GM10266 (cell line): Measurements from ENCODE around the gene CSDE1.
"Not testable (repeated sequence)": the region's sequence is repeated elsewhere in the genome, so short reads cannot be mapped to it uniquely, and the experiment has no call there.

Source experiments
- DNase-seq: peaks from one replicate; pipeline ENCODE4 v3.0.0; 2012; ENCODE audit errors: extremely low spot score
- TF ChIP-seq, protein P1 (sequence below): IDR thresholded peaks from 2 replicates; pipeline ENCODE4 v1.5.1; 2012; ENCODE audit warnings: mild to moderate bottlenecking, low read depth; ENCODE audit not compliant: control insufficient read depth, insufficient read depth; ENCODE audit errors: missing control alignments

The CSDE1 gene

DNA sequence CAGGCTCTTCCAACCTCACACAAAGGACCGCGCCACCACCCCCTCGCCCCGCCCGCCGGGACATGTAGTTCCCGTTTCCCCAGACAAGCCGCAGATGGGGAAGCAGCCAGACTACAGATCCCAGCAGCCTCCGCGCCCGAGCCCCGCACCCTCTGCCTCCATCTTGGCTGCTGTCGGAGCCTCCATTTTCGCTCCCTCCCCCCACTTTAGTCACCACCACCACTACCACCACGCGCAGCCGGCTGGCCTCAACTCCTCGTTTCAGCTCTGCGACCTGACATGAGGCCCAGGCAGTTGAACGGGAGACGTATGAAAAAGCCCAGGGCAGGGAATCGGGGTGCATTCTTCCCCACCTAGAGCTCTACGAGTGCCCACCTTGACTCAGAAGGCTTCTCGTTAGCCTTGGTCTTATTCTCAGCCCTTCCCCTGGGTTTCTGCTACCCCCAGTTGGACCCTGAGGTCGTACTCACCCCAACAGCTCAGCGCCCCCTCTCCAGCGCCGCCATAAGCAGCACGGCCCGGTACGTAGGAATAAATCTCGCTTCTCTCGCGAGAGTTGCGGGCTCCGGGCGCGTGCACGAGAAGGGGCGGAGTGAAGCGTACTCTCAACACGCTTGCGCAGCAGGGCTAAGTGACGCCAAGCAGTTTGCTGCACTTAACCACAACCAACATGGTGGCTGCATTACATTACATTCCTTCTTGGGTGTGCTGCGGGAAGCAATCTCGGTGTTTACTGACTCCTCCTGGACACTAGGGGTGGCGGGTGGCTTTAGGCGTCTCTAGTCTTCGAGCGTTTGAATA, at the start of gene CSDE1:
Gene CSDE1, minus strand, starts transcription at position 530 of the 801 bp plus-strand sequence. CDS start 18,094 bp downstream, outside the sequence.
- DNase-seq = peak; percentile 85

DNA sequence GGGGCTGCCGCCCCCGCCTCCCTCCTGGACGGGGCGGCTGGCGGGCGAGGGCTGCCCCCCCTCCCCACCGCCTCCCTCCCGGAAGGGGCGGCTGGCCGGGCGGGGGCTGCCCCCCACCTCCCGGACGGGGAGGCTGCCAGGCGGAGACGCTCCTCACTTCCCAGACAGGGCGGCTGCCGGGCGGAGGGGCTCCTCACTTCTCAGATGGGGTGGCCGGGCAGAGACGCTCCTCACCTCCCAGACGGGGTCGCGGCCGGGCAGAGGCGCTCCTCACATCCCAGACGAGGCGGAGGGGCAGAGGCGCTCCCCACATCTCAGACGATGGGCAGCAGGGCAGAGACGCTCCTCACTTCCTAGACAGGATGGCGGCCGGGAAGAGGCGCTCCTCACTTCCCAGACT, 46.7 kb upstream of the CSDE1 start:
- not testable (repeated sequence) for DNase-seq

More for the DNA sequence above, at the start of gene CSDE1:
- TF ChIP-seq, protein P1, sequence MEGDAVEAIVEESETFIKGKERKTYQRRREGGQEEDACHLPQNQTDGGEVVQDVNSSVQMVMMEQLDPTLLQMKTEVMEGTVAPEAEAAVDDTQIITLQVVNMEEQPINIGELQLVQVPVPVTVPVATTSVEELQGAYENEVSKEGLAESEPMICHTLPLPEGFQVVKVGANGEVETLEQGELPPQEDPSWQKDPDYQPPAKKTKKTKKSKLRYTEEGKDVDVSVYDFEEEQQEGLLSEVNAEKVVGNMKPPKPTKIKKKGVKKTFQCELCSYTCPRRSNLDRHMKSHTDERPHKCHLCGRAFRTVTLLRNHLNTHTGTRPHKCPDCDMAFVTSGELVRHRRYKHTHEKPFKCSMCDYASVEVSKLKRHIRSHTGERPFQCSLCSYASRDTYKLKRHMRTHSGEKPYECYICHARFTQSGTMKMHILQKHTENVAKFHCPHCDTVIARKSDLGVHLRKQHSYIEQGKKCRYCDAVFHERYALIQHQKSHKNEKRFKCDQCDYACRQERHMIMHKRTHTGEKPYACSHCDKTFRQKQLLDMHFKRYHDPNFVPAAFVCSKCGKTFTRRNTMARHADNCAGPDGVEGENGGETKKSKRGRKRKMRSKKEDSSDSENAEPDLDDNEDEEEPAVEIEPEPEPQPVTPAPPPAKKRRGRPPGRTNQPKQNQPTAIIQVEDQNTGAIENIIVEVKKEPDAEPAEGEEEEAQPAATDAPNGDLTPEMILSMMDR = no peak

DNA sequence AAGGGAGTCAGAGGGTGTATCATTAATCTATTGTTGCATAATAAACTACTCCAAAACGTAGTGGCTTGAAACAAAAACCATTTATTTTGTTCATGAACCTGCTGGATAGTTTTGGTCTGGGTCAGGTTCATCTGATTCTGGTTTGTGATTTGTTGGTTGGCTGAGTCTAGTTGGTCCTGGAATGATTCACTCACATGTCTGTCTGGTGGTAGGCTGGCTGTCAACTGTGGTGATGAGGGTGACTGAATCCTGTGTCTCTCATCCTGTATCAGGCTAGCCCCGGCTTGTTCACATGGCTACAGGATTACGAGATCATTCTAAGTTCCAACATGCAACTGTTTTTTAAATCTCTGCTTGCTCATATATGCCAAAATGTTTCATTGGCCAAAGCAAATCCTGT, 45.2 kb upstream of the CSDE1 start:
- TF ChIP-seq, protein P1 = no peak
- DNase-seq = no peak

DNA sequence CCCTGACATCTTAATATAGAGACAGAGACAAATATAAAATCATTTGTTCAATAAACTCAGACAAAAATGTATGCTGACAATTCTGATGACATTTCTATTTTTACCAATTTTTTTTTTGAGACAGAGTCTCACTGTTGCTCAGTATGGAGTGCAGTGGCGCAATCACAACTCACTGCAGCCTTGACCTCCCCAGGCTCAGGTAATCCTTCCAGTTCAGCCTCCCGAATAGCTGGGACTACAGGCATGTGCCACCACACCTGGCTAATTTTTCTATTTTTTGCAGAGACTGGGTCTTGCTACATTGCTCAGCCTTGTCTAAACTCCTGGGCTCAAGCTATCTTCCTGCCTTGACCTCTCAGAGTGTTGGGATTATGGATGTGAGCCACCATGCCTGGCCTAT, 36.3 kb upstream of the CSDE1 start:
- no peak for DNase-seq
- TF ChIP-seq, protein P1 = no peak

DNA sequence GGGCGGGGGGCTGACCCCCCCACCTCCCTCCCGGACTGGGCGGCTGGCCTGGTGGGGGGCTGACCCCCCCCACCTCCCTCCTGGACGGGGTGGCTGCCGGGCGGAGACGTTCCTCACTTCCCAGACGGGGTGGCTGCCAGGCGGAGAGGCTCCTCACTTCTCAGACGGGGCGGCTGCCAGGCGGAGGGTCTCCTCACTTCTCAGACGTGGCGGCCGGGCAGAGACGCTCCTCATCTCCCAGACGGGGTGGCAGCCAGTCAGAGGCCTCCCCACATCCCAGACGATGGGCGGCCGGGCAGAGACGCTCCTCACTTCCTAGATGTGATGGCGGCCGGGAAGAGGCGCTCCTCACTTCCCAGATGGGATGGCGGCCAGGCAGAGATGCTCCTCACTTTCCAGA, 32.8 kb upstream of the CSDE1 start:
- DNase-seq = not testable (repeated sequence)

DNA sequence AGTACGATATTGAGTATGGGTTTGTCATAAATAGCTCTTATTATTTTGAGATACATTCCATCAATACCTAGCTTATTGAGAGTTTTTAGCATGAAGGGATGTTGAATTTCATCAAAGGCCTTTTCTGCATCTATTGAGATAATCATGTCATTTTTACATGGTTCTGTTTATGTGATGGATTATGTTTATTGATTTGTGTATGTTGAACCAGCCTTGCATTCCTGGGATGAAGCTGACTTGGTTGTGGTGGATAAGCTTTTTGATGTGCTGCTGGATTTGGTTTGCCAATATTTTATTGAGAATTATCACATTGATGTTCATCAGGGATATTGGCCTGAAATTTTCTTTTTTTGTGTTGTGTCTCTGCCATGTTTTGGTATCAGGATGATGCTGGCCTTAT, 28.7 kb upstream of the CSDE1 start:
- DNase-seq = not testable (repeated sequence)

DNA sequence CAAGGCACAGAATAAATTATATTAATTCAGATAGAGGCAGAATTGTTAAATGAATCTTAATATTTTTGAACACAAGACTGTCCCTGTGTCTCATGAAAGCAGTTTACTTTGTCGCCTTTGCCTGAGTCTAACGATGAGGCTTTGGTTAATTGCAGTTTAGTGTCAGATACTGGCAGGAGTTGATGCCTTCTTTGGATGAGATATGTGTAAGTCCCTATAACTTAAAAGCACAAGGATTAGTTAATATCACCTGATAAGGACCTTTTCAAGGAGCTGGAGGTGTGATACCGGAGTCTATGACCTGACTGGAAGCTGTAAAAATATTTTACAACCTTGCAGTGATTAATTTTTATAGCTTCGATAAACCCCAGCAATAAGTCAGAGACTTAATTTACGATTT, 24.7 kb upstream of the CSDE1 start:
- TF ChIP-seq, protein P1 = no peak

DNA sequence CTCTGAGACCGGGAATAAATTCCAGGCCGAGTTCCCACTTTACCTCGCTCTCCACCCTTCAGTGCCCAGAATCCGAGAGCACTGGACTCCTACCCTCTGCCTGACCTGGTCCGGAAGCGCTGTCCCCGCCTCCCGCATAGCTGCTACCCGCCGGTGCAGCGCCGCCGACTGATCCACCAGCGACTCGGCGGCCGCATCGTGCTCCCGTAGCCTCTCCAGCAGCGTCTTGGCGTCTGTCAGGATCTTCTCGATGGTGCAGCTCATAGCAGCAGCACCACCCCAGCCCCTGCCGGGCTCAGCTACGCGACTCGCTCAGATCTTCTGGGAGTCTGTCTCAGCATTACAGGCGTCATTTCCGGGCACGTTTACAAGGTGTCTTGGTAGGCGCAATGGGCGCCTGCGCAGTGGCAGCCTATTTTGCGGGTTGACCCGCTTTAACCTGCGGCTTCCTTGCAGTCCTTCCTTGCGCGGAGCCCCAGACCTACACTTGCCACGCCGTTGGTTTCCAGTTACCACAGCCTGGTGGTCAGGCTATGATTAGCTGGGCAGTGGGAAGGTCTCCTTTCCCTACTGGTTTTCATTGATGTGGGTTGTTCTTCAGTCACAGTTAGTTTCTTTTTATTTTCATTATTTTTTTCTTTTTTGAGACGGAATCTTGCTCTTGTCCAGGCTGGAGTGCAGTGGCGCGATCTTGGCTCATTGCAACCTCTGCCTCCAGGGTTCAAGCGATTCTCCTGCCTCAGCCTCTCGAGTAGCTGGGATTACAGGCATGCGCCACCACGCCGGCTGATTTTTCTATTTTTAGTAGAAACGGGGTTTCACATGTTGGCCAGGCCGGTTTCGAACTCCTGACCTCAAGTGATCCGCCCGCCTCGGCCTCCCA, 22.8 kb upstream of the CSDE1 start, which contains the start of gene SIKE1:
Gene SIKE1, minus strand, starts transcription at position 342 of the 883 bp plus-strand sequence. Its CDS starts 78 bp downstream, at position 264.
- peak; percentile 89 for DNase-seq
- TF ChIP-seq, protein P1 = no peak

More for the DNA sequence above, 24.7 kb upstream of the CSDE1 start:
- no peak for DNase-seq
